HG03066 (cell line): Measurements from ENCODE around the gene FHIT.

ENCODE experiments used
- ATAC-seq: cut with Tn5 transposase; IDR thresholded peaks from one replicate; pipeline ENCODE4 v1.9.1; 2021; ENCODE audit warnings: low read depth; ENCODE audit not compliant: unreplicated experiment

The FHIT gene

GRCh38 chr3:61251174-61251972, at the start of gene FHIT:
TSS of gene FHIT (minus strand) at chr3:61251452.
- peak; percentile 86 for ATAC-seq

DNA sequence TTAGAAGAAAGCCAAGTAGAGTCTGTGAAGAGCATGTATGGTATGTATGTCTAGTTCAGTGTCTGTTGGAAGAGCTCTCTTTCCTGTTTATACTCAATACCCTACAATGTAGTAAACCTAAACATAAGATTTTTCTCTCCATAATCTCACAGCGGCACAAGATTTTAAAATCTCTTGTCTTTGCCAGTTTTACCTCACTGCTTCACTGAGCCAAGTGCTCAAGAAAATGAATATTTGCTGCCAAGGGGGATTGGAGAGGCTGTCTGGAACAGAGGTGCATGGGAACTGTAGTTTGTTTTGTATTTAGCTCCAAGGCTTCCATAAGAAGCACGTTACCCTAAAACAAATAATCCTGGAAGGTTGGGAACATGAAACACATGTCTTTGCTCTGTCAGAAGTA, 49.5 kb upstream of the FHIT start:
- no peak for ATAC-seq

- no peak for ATAC-seq
These were observed 48.7 kb upstream of the FHIT start for GRCh38 chr3:61300006-61300380.

- no peak for ATAC-seq
These were observed 48.2 kb upstream of the FHIT start for GRCh38 chr3:61299343-61300005.

DNA sequence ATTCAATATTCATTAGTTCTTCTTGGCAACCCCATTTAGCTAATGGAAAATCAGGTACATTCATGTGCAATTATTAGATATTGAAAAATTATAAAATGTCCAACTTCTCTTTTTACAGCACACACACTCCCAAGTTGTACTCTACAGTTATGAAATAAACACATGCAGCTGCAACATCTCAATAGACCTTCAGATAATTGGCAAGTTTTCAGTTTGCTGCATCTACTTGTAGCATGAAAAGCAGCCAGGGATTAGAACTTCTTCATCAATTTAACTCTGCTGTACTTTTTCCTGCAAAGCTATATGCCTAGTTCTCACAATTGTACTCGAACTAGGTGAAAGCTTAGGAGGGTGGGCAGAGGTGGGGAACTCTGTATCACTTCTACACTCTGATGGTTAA, 46.6 kb upstream of the FHIT start:
- ATAC-seq: no peak

DNA sequence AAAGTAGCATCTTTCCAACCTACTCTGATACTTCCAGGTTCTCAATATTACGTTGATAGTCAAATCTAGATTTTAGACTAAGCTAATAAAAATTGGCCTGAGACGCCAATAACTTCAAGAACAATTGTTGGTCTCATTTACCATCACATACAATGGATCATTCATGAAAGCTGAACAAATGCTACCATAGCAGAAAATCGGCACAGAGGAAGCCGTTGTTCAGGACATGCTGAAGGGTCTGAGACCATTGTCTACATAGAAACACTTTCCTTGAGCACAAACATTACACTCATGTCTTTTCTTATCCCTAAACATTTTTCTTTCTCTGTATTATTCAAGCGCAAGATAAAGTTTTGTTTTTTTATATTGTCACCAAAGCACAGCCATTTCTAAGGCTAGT, 37.2 kb upstream of the FHIT start:
- ATAC-seq: no peak

- ATAC-seq: no peak
These were observed 32.6 kb upstream of the FHIT start for GRCh38 chr3:61283876-61284275.

DNA sequence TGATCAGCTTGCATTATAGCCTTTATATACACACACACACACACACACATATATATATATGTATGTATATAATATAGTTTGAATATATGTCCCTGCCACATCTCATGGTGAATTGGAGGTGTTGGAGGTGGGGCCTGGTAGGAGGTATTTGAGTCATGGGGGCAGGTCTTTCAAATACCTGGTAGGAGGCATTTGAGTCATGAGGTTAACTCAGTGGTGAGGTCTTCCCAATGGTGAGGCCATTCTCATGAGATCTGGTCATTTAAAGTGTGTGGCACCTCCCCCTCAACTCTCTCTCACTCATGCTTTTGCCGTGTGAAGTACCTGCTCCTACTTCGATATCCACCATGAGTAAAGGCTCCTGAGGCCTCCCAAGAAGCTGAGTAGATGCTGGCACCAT, 27.5 kb upstream of the FHIT start:
- ATAC-seq: no peak

- ATAC-seq: no peak
These were observed 26.2 kb upstream of the FHIT start for GRCh38 chr3:61277411-61277810.

DNA sequence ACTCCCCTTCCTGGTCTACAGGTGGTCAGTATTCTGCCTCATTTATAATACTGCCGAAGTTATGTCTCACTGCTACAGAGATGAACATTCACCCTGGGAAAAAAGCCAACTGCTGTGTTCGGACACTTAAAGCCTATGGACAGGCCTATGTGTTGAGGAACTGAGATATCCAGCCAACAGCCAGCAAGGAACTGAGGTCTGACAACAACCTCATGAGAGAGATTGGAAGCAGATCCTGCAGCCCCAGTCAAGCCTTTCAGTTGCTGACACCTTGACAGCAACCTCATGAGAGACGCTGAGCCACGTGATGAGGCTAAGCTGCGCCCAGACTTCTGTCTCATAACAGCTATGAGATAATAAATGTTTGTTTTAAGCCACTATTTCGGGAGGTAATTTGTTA, 18.2 kb upstream of the FHIT start:
- no peak for ATAC-seq

DNA sequence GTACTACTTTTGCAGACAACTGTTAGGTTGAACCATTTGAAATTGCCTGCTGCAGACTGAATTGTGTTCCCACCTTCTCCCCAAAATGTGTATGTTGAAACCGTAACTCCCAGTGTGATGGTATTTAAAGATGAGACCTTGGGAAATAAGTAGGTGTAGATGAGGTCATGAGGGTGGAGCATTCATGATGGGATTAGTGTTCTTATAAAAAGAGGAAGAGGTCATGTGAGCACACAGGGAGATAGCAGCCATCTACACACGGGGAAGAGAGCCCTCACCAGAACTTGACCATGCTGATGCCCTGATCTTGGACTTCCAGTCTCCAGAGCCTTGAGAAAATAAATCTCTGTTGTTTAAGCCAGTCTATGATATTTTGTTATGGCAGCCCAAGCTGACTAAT, 17.4 kb upstream of the FHIT start:
- ATAC-seq: no peak

DNA sequence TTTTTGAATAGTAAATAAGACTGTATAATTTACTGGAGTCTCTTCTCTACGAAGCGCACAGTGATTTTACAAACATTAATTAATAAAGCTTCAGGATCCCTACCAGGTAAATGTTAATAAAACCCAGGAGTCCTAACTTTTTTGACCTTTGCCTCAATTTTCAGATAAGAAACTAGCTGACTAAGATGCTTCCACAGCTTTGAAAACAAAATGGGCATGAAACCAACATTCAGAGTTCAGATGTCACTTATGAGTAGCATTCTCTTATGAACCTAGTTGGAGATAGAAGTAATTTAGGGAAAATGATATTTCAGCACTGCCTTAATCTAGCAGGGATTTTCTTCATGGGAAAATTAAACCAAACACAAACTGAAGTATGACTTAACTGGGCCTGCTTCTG, 13.0 kb upstream of the FHIT start:
- ATAC-seq: no peak

DNA sequence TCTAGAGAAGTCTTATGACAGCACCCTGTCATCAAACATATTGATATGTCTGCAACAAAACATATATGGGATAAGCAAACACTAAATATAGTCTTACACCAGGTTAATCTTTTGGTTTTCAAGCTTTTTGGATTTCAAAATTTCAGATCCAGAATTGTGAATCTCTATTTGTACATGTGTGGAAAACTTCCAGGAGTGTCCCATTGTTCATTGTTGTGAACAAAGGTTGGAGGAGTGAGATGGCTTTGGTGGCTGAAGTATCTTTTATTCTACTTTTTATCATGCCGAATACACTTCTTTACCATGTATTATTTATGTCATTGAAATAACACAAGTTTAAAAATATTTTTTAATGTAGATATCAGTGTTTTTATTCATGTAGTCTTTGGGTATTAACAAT, 5.9 kb upstream of the FHIT start:
- ATAC-seq: no peak

GRCh38 chr3:61253756-61254155, 2.5 kb upstream of the FHIT start:
- no peak for ATAC-seq

GRCh38 chr3:61252836-61253235, 1.6 kb upstream of the FHIT start:
- ATAC-seq: no peak

DNA sequence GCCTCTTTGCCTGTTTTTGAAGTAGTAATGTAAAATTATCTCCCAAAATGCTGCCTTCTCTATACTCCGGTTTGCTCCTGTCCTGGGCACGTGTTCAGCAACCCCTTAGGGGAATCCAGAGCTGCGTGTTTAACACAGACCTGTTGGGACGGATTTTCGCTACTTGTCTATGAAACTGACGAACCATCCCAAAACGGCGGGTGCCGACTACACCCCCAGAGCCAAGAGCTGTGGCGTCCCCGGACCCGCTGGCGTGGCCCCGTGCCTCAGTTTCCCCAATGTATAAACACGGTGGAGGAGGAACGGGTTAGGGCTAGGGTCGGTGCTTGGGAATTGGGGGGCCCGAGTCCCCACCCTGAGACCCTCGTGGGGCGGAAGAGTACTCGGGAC, 473 bp downstream of the FHIT start:
- ATAC-seq: no peak

GRCh38 chr3:61248496-61248895, 2.8 kb downstream of the FHIT start:
- ATAC-seq: no peak

DNA sequence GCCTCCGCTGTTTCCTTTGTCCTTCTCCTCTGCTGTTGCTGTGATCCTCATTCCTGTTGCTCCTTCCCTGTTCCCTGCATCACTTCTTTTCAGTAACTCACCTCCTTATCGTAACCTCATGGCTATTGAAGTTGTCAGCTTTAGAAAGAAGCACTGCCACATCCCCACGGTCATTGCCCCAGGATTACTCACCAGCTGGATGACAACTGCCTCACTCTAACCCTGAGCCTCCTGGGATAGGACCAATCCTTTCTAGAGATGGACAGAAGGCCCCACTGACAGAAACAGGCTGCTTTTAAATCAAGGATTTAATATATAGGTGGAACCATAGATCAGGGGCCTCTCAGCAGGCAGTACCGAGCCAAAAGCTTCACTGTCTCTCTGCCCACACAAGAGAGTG, 4.1 kb downstream of the FHIT start:
- no peak for ATAC-seq

GRCh38 chr3:61239871-61240270, 11.4 kb downstream of the FHIT start:
- ATAC-seq: no peak

DNA sequence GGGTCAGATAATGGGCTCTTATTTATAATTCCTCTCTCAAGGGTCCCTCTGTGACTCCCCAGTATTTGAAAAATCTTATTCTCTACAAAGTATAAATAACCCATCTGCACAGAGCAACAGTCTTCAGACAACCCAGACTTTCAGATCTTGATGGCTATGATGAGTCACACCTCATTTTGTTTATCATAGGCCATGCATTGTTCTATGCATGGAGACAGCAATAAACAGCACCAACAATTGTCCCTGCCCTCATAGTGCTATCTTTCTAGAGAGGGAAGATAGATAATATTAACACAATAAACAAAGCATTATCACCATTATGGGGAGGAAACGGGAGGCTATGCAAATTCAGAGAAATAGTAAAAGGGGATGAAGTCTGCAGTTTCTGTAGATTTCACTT, 13.4 kb downstream of the FHIT start:
- no peak for ATAC-seq

DNA sequence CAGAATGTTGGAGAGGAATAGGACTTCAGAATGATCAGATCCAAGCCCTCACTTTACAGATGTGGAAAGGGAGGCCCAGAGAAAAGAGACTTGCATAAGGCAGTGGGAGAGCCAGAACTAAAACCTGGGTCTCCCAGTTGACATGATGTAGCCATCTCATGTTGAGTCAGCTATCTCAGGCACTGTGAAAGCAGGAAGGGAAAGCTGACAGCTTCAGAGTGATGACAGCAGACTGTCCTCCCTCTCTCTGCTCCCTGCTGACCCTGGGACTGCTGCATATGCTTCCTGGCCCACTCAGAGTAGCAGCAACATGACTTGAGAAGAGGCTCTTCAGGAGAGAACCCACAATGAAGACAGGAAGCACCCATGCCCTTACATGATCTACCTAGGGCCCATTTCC, 14.7 kb downstream of the FHIT start:
- ATAC-seq: peak; percentile 90

- peak; percentile 32 for ATAC-seq
These were observed 17.5 kb downstream of the FHIT start for GRCh38 chr3:61233746-61234145.
